K562 (cell line): ENCODE results near the gene PHLDB3. TPM values are rescaled to one million over a fixed set of nuclear protein-coding genes. Genes with fewer than 3 reads are reported as not detected.

Source experiments
- BRF1 ChIP-seq: IDR thresholded peaks from 3 replicates; pipeline ENCODE4 v1.6.1; 2011; ENCODE audit warnings: borderline replicate concordance, mild to moderate bottlenecking; ENCODE audit not compliant: insufficient read length; ENCODE audit errors: extremely low read depth
- CTBP1 ChIP-seq: fragments of 450-650 bp; IDR thresholded peaks from 2 replicates; pipeline ENCODE4 v1.6.1; 2016; ENCODE audit warnings: borderline replicate concordance
- GABPA ChIP-seq: fragments of 200-800 bp; sonication (Bioruptor generic); conservative IDR thresholded peaks from 2 replicates; pipeline ENCODE4 v1.6.1; 2016; ENCODE audit warnings: low read depth, missing genetic modification characterization, missing compliant biosample characterization
- HDGF ChIP-seq: fragments of 450-650 bp; IDR thresholded peaks from 2 replicates; pipeline ENCODE4 v1.6.1; 2016
- ILK ChIP-seq: fragments of 450-650 bp; IDR thresholded peaks from 2 replicates; pipeline ENCODE4 v1.6.1; 2016; ENCODE audit warnings: missing genetic modification characterization, low read depth, mild to moderate bottlenecking, missing compliant biosample characterization, moderate library complexity, borderline replicate concordance
- MIER1 ChIP-seq: fragments of 450-650 bp; IDR thresholded peaks from 2 replicates; pipeline ENCODE4 v1.6.1; 2016; ENCODE audit warnings: antibody characterized with exemption, mild to moderate bottlenecking, low read depth
- MYC ChIP-seq, 2 experiments: fragments of 250-450 bp in 1 of 2; sonication (Bioruptor Pico) in 1 of 2; IDR thresholded peaks; 2 replicates each; pipeline versions ENCODE4 v1.5.1 to v1.6.1; 2012 to 2021; ENCODE audit warnings: low read depth in 2 of 2, borderline replicate concordance in 1 of 2, improper control_type of control experiment in 1 of 2, low read length in 1 of 2, mild to moderate bottlenecking in 1 of 2, moderate library complexity in 1 of 2
- PHF21A ChIP-seq: fragments of 450-650 bp; IDR thresholded peaks from 2 replicates; pipeline ENCODE4 v1.6.1; 2017; ENCODE audit warnings: low read depth, borderline replicate concordance
- PRPF4 ChIP-seq: fragments of 200-400 bp; formaldehyde crosslinking; IDR thresholded peaks from one replicate; pipeline ENCODE4 v1.6.1; 2017; ENCODE audit warnings: low read length, low read depth, mild to moderate bottlenecking; ENCODE audit not compliant: insufficient read depth, poor library complexity, severe bottlenecking
- RFX5 ChIP-seq: IDR thresholded peaks from 2 replicates; pipeline ENCODE4 v1.6.1; 2011; ENCODE audit warnings: low read depth, mild to moderate bottlenecking, improper control_type of control experiment, low read length
- RFX7 ChIP-seq: fragments of 250-450 bp; sonication (Bioruptor Pico); IDR thresholded peaks from 2 replicates; pipeline ENCODE4 v1.5.1; 2021; ENCODE audit warnings: mild to moderate bottlenecking
- RHOXF2B ChIP-seq: fragments of 250-450 bp; sonication (Bioruptor Pico); conservative IDR thresholded peaks from 2 replicates; pipeline ENCODE4 v1.5.1; 2021
- WHSC1 ChIP-seq: IDR thresholded peaks from one replicate; pipeline ENCODE4 v1.6.1; 2012; ENCODE audit warnings: low read length, control low read depth, inconsistent platforms
- ZNF41 ChIP-seq: fragments of 250-450 bp; sonication (Bioruptor Pico); conservative IDR thresholded peaks from 2 replicates; pipeline ENCODE4 v1.4.0; 2020; ENCODE audit warnings: mild to moderate bottlenecking
- ZNF445 ChIP-seq: fragments of 250-450 bp; sonication (Bioruptor Pico); IDR thresholded peaks from 2 replicates; pipeline ENCODE4 v1.4.0; 2020; ENCODE audit warnings: low read depth, mild to moderate bottlenecking, moderate library complexity
- ZNF583 ChIP-seq: fragments of 250-450 bp; sonication (Bioruptor Pico); IDR thresholded peaks from 2 replicates; pipeline ENCODE4 v1.4.0; 2020
- ZNF589 ChIP-seq: fragments of 200-800 bp; sonication (Bioruptor generic); IDR thresholded peaks from 2 replicates; pipeline ENCODE4 v1.6.1; 2016; ENCODE audit warnings: low read depth, missing genetic modification characterization, missing compliant biosample characterization
- ZNF707 ChIP-seq: fragments of 250-450 bp; sonication (Bioruptor Pico); conservative IDR thresholded peaks from 2 replicates; pipeline ENCODE4 v1.8.0; 2022; ENCODE audit warnings: inconsistent platforms, mild to moderate bottlenecking, moderate library complexity
- ZNF717 ChIP-seq: fragments of 250-450 bp; sonication (Bioruptor Pico); IDR thresholded peaks from 2 replicates; pipeline ENCODE4 v1.5.0; 2021
- polyA plus RNA-seq, 8 experiments: library from polyadenylated mRNA; depleted of rRNA in 4 of 8; stranded (reverse) in 5 of 8; unstranded in 3 of 8; fragments of >200 nt; fragmentation: Nextera tagmentation in 2 of 8; fragmentation: Illumina TruSeq in 1 of 8; extraction: Ambion mirVana in 2 of 8; extraction: Trizol in 1 of 8; gene quantifications; 2 replicates each; pipeline versions ENCODE4 v1.2.1 to v1.2.3, GENCODE V29; 2011 to 2014; ENCODE audit warnings: inconsistent platforms in 1 of 8, missing spikeins in 1 of 8
- total RNA-seq, 7 experiments: library from RNA; depleted of rRNA in 6 of 7; stranded (reverse); fragments of >200 nt in 6 of 7; fragmentation: Illumina TruSeq in 2 of 7; extraction: Trizol in 2 of 7; gene quantifications; 2 replicates each; pipeline versions ENCODE4 v1.2.1 to v1.2.3, GENCODE V29; 2011 to 2021; ENCODE audit warnings: low replicate concordance in 1 of 7
- TF ChIP-seq, protein P1 (sequence below), 3 experiments: fragments of 200-800 bp in 1 of 3; sonication (Bioruptor generic) in 1 of 3; sonication (generic) in 1 of 3; formaldehyde crosslinking in 1 of 3; IDR thresholded peaks; 2 replicates each; pipeline versions ENCODE4 v1.6.1 to v1.8.0; 2016 to 2022; ENCODE audit warnings: mild to moderate bottlenecking in 2 of 3, missing compliant biosample characterization in 2 of 3, missing genetic modification characterization in 2 of 3, missing genetic modification reagents in 1 of 3
- TF ChIP-seq, protein P2 (sequence below): fragments of 250-450 bp; sonication (Bioruptor Pico); IDR thresholded peaks from 2 replicates; pipeline ENCODE4 v1.4.0; 2020; ENCODE audit warnings: mild to moderate bottlenecking, moderate library complexity
- TF ChIP-seq, protein P3 (sequence below), 2 experiments: fragments of 450-650 bp in 1 of 2; sonication (generic) in 1 of 2; formaldehyde crosslinking; conservative IDR thresholded peaks; 2 replicates each; pipeline versions ENCODE4 v1.4.0 to v1.8.1; 2020 to 2022; ENCODE audit warnings: mild to moderate bottlenecking in 1 of 2, missing genetic modification reagents in 1 of 2

Gene PHLDB3
- total and polyA plus RNA-seq, 9 of the 15 experiments (the other 6 are each of a cell fraction or from before 2014, with no cell fraction given): 0.04 to 23.5 (median 3.9) TPM

DNA sequence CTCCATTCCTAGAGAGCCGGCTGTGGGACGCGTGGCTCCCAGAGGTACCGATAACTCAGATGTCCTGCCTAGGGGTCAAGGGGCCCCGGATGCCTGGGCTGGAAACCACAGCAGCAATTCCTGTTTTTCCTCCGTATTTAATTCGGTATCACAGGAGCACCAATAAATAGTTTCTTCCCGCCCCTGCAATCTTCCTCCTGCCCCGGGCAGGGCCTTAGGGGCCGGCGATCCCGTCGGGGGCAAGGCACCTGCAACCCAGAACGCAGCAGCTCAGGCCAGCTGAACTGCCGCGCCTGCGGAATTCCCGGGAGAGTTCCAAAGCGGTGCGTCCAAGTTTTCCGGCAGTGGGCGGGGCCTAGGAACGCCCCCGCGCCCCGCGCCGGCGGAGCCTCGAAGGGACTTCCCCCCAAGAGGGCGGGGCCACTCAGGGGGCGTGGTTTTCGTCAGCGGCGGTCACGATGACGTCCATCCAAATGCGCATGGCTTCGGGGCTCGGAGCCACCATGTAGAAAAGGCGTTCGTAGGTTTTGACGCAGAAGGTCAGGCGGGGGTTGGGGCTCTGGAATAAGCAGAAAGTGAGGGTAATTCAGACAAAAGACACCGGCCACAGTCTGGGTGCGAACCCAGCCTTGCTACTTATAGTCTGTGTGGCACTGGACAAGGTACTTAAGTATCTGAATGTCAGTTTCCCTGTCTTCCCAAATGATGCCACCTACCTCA is 29.4 kb downstream of the PHLDB3 start (continued):
- TF ChIP-seq ZNF589 (CRISPR knock-in tag): no peak
- TF ChIP-seq ZNF445 (CRISPR knock-in tag): no peak
- TF ChIP-seq, protein P1, sequence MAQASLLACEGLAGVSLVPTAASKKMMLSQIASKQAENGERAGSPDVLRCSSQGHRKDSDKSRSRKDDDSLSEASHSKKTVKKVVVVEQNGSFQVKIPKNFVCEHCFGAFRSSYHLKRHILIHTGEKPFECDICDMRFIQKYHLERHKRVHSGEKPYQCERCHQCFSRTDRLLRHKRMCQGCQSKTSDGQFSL (CRISPR knock-in tag; IDR thresholded peaks at IDR 0.05): no peak
- TF ChIP-seq, protein P1 (tag; IDR thresholded peaks at IDR 0.05): no peak
- TF ChIP-seq ZNF717 (CRISPR knock-in tag): no peak
- no peak for TF ChIP-seq MIER1
- no peak for TF ChIP-seq GABPA (tag)
- TF ChIP-seq ILK (tag): no peak
- TF ChIP-seq RHOXF2B: no peak
- TF ChIP-seq ZNF41 (CRISPR knock-in tag): no peak
- TF ChIP-seq HDGF: no peak
- peak; percentile 78 for TF ChIP-seq MYC (IDR thresholded peaks at IDR 0.05; ENCODE audit: low read depth, low read length)
- no peak for TF ChIP-seq MYC (CRISPR knock-in tag; IDR thresholded peaks at IDR 0.05; ENCODE audit: borderline replicate concordance, low read depth)
- TF ChIP-seq WHSC1: no peak
- TF ChIP-seq BRF1: no peak
- peak; percentile 46; the same call in 1 of the 2 replicates for TF ChIP-seq CTBP1
- TF ChIP-seq PHF21A: no peak
- TF ChIP-seq ZNF583 (CRISPR knock-in tag): no peak
- TF ChIP-seq, protein P2, sequence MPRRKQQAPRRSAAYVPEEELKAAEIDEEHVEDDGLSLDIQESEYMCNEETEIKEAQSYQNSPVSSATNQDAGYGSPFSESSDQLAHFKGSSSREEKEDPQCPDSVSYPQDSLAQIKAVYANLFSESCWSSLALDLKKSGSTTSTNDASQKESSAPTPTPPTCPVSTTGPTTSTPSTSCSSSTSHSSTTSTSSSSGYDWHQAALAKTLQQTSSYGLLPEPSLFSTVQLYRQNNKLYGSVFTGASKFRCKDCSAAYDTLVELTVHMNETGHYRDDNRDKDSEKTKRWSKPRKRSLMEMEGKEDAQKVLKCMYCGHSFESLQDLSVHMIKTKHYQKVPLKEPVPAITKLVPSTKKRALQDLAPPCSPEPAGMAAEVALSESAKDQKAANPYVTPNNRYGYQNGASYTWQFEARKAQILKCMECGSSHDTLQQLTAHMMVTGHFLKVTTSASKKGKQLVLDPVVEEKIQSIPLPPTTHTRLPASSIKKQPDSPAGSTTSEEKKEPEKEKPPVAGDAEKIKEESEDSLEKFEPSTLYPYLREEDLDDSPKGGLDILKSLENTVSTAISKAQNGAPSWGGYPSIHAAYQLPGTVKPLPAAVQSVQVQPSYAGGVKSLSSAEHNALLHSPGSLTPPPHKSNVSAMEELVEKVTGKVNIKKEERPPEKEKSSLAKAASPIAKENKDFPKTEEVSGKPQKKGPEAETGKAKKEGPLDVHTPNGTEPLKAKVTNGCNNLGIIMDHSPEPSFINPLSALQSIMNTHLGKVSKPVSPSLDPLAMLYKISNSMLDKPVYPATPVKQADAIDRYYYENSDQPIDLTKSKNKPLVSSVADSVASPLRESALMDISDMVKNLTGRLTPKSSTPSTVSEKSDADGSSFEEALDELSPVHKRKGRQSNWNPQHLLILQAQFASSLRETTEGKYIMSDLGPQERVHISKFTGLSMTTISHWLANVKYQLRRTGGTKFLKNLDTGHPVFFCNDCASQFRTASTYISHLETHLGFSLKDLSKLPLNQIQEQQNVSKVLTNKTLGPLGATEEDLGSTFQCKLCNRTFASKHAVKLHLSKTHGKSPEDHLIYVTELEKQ (CRISPR knock-in tag): no peak
- TF ChIP-seq ZNF707 (CRISPR knock-in tag): no peak
- TF ChIP-seq PRPF4: no peak
- TF ChIP-seq, protein P3, sequence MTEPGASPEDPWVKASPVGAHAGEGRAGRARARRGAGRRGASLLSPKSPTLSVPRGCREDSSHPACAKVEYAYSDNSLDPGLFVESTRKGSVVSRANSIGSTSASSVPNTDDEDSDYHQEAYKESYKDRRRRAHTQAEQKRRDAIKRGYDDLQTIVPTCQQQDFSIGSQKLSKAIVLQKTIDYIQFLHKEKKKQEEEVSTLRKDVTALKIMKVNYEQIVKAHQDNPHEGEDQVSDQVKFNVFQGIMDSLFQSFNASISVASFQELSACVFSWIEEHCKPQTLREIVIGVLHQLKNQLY (CRISPR knock-in tag; conservative IDR thresholded peaks at IDR 0.05): no peak
- no peak for TF ChIP-seq RFX7 (CRISPR knock-in tag)
- TF ChIP-seq RFX5: no peak
